Endothelial cell of umbilical vein (primary cell): ENCODE results near the gene SMIM10L2A. TPM values are rescaled to one million over a fixed set of nuclear protein-coding genes. Genes with fewer than 3 reads are reported as not detected.
"Not testable (repeated sequence)": the region's sequence is repeated elsewhere in the genome, so short reads cannot be mapped to it uniquely, and the experiment has no call there.

Source experiments
- BruUV-seq: library from RNA; stranded (reverse); fragments of 400-500 nt; replicated peaks from 2 replicates; lab custom pipeline; 2021; lab: Mats Ljungman, UMichigan
- CTCF ChIA-PET: fragments of 300-600, 350-600 bp; sonication (Branson Sonifier 250); formaldehyde crosslinking; loops from one replicate; lab custom pipeline; 2021; ENCODE audit warnings: antibody characterized with exemption, inconsistent platforms; lab: Charles Lee
- POLR2A ChIA-PET: fragments of 300-600, 350-600 bp; sonication (Branson Sonifier 250); formaldehyde crosslinking; loops from one replicate; lab custom pipeline; 2021; ENCODE audit warnings: antibody characterized with exemption, inconsistent platforms; lab: Charles Lee
- DNase-seq: peaks from one replicate; pipeline ENCODE4 v3.0.0-alpha.2; 2011; ENCODE audit warnings: low read depth, low spot score
- FAIRE-seq: peaks from 2 replicates; lab custom pipeline; 2011; peaks lifted over from hg19 to GRCh38; lab: Jason Lieb, UNC
- H2AFZ ChIP-seq: 2 replicates; pipeline ENCODE4 v1.6.0; 2012; ENCODE audit warnings: low read depth, low read length, control low read depth, inconsistent platforms
- H3K27ac ChIP-seq: 2 replicates; pipeline ENCODE4 v1.5.1; 2011; ENCODE audit warnings: low read depth, mild to moderate bottlenecking, control low read depth, low read length, moderate library complexity; ENCODE audit not compliant: insufficient read depth
- H3K27me3 ChIP-seq, 2 experiments: 2 replicates each; pipeline versions ENCODE4 v1.6.0 to v1.6.1; 2011; ENCODE audit warnings: low read length in 2 of 2, mixed read lengths in 1 of 2; ENCODE audit not compliant: control insufficient read depth in 2 of 2, insufficient read depth in 2 of 2
- H3K36me3 ChIP-seq, 2 experiments: 2 replicates in 1 of 2; 3 replicates in 1 of 2; pipeline ENCODE4 v1.5.1; 2011; ENCODE audit warnings: low read length in 2 of 2, mild to moderate bottlenecking in 1 of 2, moderate library complexity in 1 of 2; ENCODE audit not compliant: control insufficient read depth in 2 of 2, insufficient read depth in 2 of 2; ENCODE audit errors: extremely low read depth in 1 of 2
- H3K4me1 ChIP-seq: 3 replicates; pipeline ENCODE4 v1.5.1; 2011; ENCODE audit warnings: mild to moderate bottlenecking, low read length; ENCODE audit not compliant: control insufficient read depth, insufficient read depth; ENCODE audit errors: extremely low read depth
- H3K4me2 ChIP-seq: 2 replicates; pipeline ENCODE4 v1.6.1; 2011; ENCODE audit warnings: low read length, control low read depth, mixed read lengths; ENCODE audit not compliant: insufficient read depth
- H3K4me3 ChIP-seq, 3 experiments: fragments of 200-600 bp in 1 of 3; sonication (generic), shearing (Covaris generic) in 1 of 3; replicated peaks in 1 of 3; 2 replicates each; pipeline ENCODE4 v1.5.1; 2011 to 2016; ENCODE audit warnings: control low read depth in 3 of 3, low read length in 3 of 3, mild to moderate bottlenecking in 2 of 3, inconsistent platforms in 1 of 3, low read depth in 1 of 3, moderate library complexity in 1 of 3; ENCODE audit not compliant: insufficient read depth in 1 of 3
- H3K79me2 ChIP-seq: 2 replicates; pipeline ENCODE4 v1.6.0; 2012; ENCODE audit warnings: low read length, inconsistent platforms; ENCODE audit not compliant: control insufficient read depth, insufficient read depth
- H3K9ac ChIP-seq: replicated peaks from 2 replicates; pipeline ENCODE3; 2011; ENCODE audit warnings: low read length, control low read depth; ENCODE audit not compliant: insufficient read depth; ENCODE audit errors: extremely low read depth
- H3K9me1 ChIP-seq: replicated peaks from 3 replicates; pipeline ENCODE4 v1.6.0; 2011; ENCODE audit warnings: mild to moderate bottlenecking, low read length; ENCODE audit not compliant: control insufficient read depth, insufficient read depth; ENCODE audit errors: extremely low read depth
- H3K9me3 ChIP-seq: replicated peaks from 2 replicates; pipeline ENCODE4 v1.5.1; 2012; ENCODE audit warnings: low read length, inconsistent platforms; ENCODE audit not compliant: control insufficient read depth, insufficient read depth
- H4K20me1 ChIP-seq: replicated peaks from 2 replicates; pipeline ENCODE3; 2011; ENCODE audit warnings: mild to moderate bottlenecking, low read length; ENCODE audit not compliant: control insufficient read depth, insufficient read depth; ENCODE audit errors: extremely low read depth
- CTCF ChIP-seq, 2 donors: IDR thresholded peaks; 1 replicate in 1 of 2; 2 replicates in 1 of 2; pipeline ENCODE4 v1.5.1; 2011; ENCODE audit warnings: low read length in 2 of 2, mild to moderate bottlenecking in 2 of 2, moderate library complexity in 2 of 2, control low read depth in 1 of 2, inconsistent platforms in 1 of 2, low read depth in 1 of 2; ENCODE audit not compliant: insufficient read depth in 1 of 2; ENCODE audit errors: extremely low read depth in 1 of 2
- EZH2 ChIP-seq: IDR thresholded peaks from 2 replicates; pipeline ENCODE4 v1.6.1; 2012; ENCODE audit warnings: borderline replicate concordance, low read depth, mild to moderate bottlenecking, moderate library complexity, low read length, inconsistent platforms; ENCODE audit not compliant: severe bottlenecking
- FOS ChIP-seq: IDR thresholded peaks from 2 replicates; pipeline ENCODE4 v1.6.1; 2011; ENCODE audit warnings: mild to moderate bottlenecking, low read length, moderate library complexity, borderline replicate concordance; ENCODE audit not compliant: insufficient read depth
- GATA2 ChIP-seq: IDR thresholded peaks from 2 replicates; pipeline ENCODE4 v1.7.0; 2011; ENCODE audit warnings: low read depth, mild to moderate bottlenecking, moderate library complexity, mixed read lengths, low read length; ENCODE audit not compliant: insufficient read length, insufficient read depth
- MAX ChIP-seq: IDR thresholded peaks from 2 replicates; pipeline ENCODE4 v1.6.1; 2011; ENCODE audit not compliant: insufficient read depth, insufficient read length
- dilution Hi-C: fragments of 300-500 bp; cut with MboI; formaldehyde crosslinking; loops from one replicate; pipeline ENCODE4 v1.15.0; 2019; ENCODE audit warnings: low sequenced_read_pairs; ENCODE audit not compliant: extremely low pct_ligation_motif_present
- intact Hi-C: fragments of 100-400 bp; cut with micrococcal nuclease; formaldehyde crosslinking; loops from one replicate; pipeline ENCODE4 v1.10.0; 2022
- polyA plus RNA-seq, 4 experiments: library from polyadenylated mRNA; depleted of rRNA in 3 of 4; stranded (reverse) in 3 of 4; unstranded in 1 of 4; fragments of >200 nt; gene quantifications; 2 replicates each; pipeline versions ENCODE4 v1.2.1 to v1.2.3, GENCODE V29; 2011 to 2012; ENCODE audit warnings: missing spikeins in 1 of 4
- total RNA-seq: library from RNA; stranded (reverse); gene quantifications from 2 replicates; pipeline ENCODE4 v1.2.3, GENCODE V29; 2021

Gene SMIM10L2A
- total and polyA plus RNA-seq, 2 donors (not counting 3 experiments of a cell fraction or from before 2014, with no cell fraction given), result 0.10 to 0.24 TPM

GRCh38 chrX:135403374-135403773 lies 18.4 kb upstream of the SMIM10L2A start:
- dilution Hi-C loops, result no loop called here
- no TSS peak for BruUV-seq
- POLR2A ChIA-PET, result no interaction called here

GRCh38 chrX:135406428-135406827 lies 15.3 kb upstream of the SMIM10L2A start:
- H2AFZ ChIP-seq, H3K4me3 ChIP-seq, H3K27ac ChIP-seq, dilution Hi-C loops, H3K27me3 ChIP-seq, H3K79me2 ChIP-seq, H3K9ac ChIP-seq, POLR2A ChIA-PET, DNase-seq, H3K4me2 ChIP-seq, CTCF ChIA-PET, H3K36me3 ChIP-seq, H4K20me1 ChIP-seq, intact Hi-C loops, H3K4me1 ChIP-seq, BruUV-seq, FAIRE-seq, H3K9me1 ChIP-seq, H3K9me3 ChIP-seq: not testable (repeated sequence)

More at GRCh38 chrX:135403374-135403773, 18.4 kb upstream of the SMIM10L2A start:
- H3K4me1 ChIP-seq, result no peaks in the 10 kb centered on the region
- no peaks in the 10 kb centered on the region for H3K79me2 ChIP-seq
- no peaks in the 10 kb centered on the region for H4K20me1 ChIP-seq
- H3K9me3 ChIP-seq, result no peaks in the 10 kb centered on the region
- no peak for TF ChIP-seq GATA2
- no peak for TF ChIP-seq FOS
- no peak for TF ChIP-seq CTCF (IDR thresholded peaks at IDR 0.05; ENCODE audit: extremely low read depth in 1 of 2, insufficient read depth in 1 of 2, low read depth in 1 of 2, low read length in 2 of 2)
- TF ChIP-seq MAX, result no peak
- no peak for TF ChIP-seq EZH2
- FAIRE-seq (no peak), DNase-seq (no peak)
- H3K27ac ChIP-seq, result no peak overlapping the region
- no peaks in the 10 kb centered on the region for H3K9me1 ChIP-seq
- no peak overlapping the region for H3K4me2 ChIP-seq
- intact Hi-C loops, result no loop called here
- H2AFZ ChIP-seq, result no peak overlapping the region
- no peak overlapping the region for H3K9ac ChIP-seq
- no peaks in the 10 kb centered on the region for H3K36me3 ChIP-seq
- H3K4me3 ChIP-seq, result no peak overlapping the region
- CTCF ChIA-PET, result no interaction called here
- H3K27me3 ChIP-seq, result peaks cover 3% of the 10 kb centered on the region in 2 experiments
